Activated CD4-positive, alpha-beta memory T cell treated with anti-CD3 and anti-CD28 coated beads, Interleukin-2, amount 10 ng/mL, durations not matched to agents 7 days and 5 days (primary cell): ENCODE data around the gene GPC6. TPM values are rescaled to one million over a fixed set of nuclear protein-coding genes. Genes with fewer than 3 reads are reported as not detected.

Experiments used
- CTCF ChIA-PET: fragments of 350-600 bp; sonication (Branson Sonifier 250); formaldehyde crosslinking; loops from one replicate; lab custom pipeline; 2021; ENCODE audit warnings: antibody characterized with exemption, inconsistent platforms; lab: Charles Lee
- POLR2A ChIA-PET: fragments of 350-600 bp; sonication (Branson Sonifier 250); formaldehyde crosslinking; loops from one replicate; lab custom pipeline; 2021; ENCODE audit warnings: antibody characterized with exemption; lab: Charles Lee
- DNase-seq: peaks from one replicate; pipeline ENCODE4 v3.0.0-alpha.2; 2020
- H3K27ac Mint-ChIP-seq: one replicate; pipeline ENCODE4 v1.8.0; 2021; ENCODE audit warnings: mild to moderate bottlenecking, mixed read lengths
- H3K27me3 Mint-ChIP-seq: one replicate; pipeline ENCODE4 v1.8.0; 2021; ENCODE audit warnings: mixed read lengths
- H3K36me3 Mint-ChIP-seq: one replicate; pipeline ENCODE4 v1.8.0; 2021; ENCODE audit warnings: low read depth, mixed read lengths
- H3K4me1 Mint-ChIP-seq: one replicate; pipeline ENCODE4 v1.8.0; 2021; ENCODE audit warnings: mixed read lengths
- H3K4me3 Mint-ChIP-seq: one replicate; pipeline ENCODE4 v1.8.0; 2021; ENCODE audit warnings: mild to moderate bottlenecking, mixed read lengths
- H3K9me3 Mint-ChIP-seq: one replicate; pipeline ENCODE4 v1.8.0; 2021; ENCODE audit warnings: mixed read lengths
- total RNA-seq, 2 experiments: library from RNA; stranded (reverse); gene quantifications; one replicate each; pipeline ENCODE4 v1.2.3, GENCODE V29; 2021

Gene GPC6
- total RNA-seq, 2 experiments from 2014 or later, result not detected

- POLR2A ChIA-PET, result no interaction called here
- no peak overlapping the region for H3K4me3 Mint-ChIP-seq
- DNase-seq, result no peak
- H3K9me3 Mint-ChIP-seq, result no peaks in the 10 kb centered on the region
- H3K36me3 Mint-ChIP-seq, result no peaks in the 10 kb centered on the region
- no peaks in the 10 kb centered on the region for H3K27me3 Mint-ChIP-seq
- CTCF ChIA-PET, result no interaction called here
- H3K4me1 Mint-ChIP-seq, result no peaks in the 10 kb centered on the region
- no peak overlapping the region for H3K27ac Mint-ChIP-seq
Measured at GRCh38 chr13:94065741-94066140, 839.1 kb downstream of the GPC6 start.

DNA sequence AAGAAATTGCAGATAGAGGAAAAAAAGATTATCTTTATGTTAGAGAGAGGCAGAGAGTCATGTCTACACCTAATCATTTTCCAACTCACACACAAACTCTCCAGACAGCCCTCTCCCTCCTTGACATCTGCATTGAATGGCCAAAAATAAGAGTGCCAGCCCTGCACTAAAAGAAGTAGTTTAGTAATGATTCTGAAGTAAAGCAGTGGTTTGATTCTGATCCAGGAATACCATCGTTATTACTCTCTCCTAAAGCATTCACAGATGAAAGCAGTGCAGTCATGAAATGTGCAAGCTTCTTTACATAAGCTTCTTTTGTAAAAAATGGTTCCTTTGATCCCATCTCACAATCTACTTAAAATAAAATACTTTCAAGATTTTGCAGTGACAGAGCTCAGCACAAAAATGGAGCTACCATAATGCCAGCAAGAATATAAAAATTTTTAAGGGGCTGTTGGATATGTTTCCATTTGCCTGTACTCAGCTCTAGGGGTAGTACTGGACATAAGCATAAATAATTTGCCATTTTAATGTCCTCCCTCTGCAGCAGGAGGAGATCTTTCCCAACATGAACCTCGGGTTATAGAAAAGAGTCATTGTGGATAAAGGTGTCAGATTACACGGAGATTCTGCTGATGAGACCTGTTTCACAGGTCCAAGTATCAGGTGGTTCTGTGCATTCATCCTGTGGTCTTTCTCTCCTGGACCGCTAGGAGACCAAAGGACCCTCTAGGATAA, 846.6 kb downstream of the GPC6 start:
- Mint-ChIP-seq H3K4me1 (no peaks in the 10 kb centered on the region), H3K9me3 (no peaks in the 10 kb centered on the region), H3K4me3 (no peak overlapping the region), H3K27ac (no peak overlapping the region), H3K36me3 (no peaks in the 10 kb centered on the region), H3K27me3 (peaks cover 1% of the 10 kb centered on the region)
- CTCF ChIA-PET, result no interaction called here
- POLR2A ChIA-PET, result no interaction called here
- no peak for DNase-seq

- Mint-ChIP-seq H3K9me3 (no peaks in the 10 kb centered on the region), H3K4me3 (no peak overlapping the region)
- CTCF ChIA-PET, result interaction anchor here (0.6 kb wide), 1 partner anchor 487 kb away, joined by 4 read pairs; no protein-coding TSS in a partner anchor
Measured at GRCh38 chr13:94079876-94080275, 853.3 kb downstream of the GPC6 start.

DNA sequence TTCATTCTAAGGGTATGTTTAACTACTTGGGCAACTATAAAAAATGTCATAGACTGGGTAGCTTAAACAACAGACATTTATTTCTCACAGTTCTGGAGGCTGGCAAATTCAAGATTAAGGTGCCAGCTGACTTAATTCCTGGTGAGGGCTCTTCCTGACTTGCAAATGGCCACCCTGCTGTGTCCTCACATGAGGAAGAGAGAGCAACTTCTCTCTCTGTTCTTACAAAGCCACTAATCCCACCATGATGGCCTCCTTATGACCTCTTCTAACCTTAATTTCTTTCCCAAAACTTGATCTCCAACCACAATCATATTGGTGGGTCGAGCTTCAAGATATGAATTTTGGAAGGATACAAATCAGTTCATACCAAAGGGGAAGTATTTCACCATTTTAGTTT, 853.9 kb downstream of the GPC6 start:
- H3K4me3 Mint-ChIP-seq, result no peak overlapping the region
- no peak overlapping the region for H3K27ac Mint-ChIP-seq
- no peaks in the 10 kb centered on the region for H3K9me3 Mint-ChIP-seq
- no peaks in the 10 kb centered on the region for H3K36me3 Mint-ChIP-seq
- POLR2A ChIA-PET, result no interaction called here
- CTCF ChIA-PET, result interaction anchor here (0.6 kb wide), 1 partner anchor 487 kb away, joined by 4 read pairs; no protein-coding TSS in a partner anchor
- H3K27me3 Mint-ChIP-seq, result no peaks in the 10 kb centered on the region
- H3K4me1 Mint-ChIP-seq, result no peaks in the 10 kb centered on the region
- no peak for DNase-seq

More at GRCh38 chr13:94079876-94080275, 853.3 kb downstream of the GPC6 start:
- Mint-ChIP-seq H3K27me3 (no peaks in the 10 kb centered on the region), H3K36me3 (no peaks in the 10 kb centered on the region), H3K27ac (no peak overlapping the region), H3K4me1 (no peaks in the 10 kb centered on the region)
- DNase-seq, result no peak
- POLR2A ChIA-PET, result no interaction called here

DNA sequence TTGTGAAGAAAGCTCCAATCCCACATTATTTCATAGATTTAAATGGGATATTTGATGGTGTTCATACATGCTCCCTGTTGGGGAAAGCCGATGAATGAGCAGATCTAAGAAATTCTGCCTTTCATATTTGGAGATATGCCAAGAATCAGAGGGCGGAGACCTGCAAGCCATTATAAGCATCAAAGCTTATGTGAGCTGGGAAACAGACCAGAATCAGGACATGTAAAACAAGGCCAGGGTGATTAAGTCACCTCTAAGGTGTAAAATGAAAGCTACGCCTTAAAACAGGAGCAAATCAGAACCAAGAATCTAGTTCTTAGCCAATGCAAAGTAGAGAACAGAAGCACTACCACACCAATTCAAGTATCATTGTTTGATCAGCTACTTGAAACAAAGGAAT, 860.5 kb downstream of the GPC6 start:
- Mint-ChIP-seq H3K9me3 (no peaks in the 10 kb centered on the region), H3K27me3 (no peaks in the 10 kb centered on the region), H3K4me3 (no peak overlapping the region), H3K4me1 (no peaks in the 10 kb centered on the region), H3K36me3 (no peaks in the 10 kb centered on the region), H3K27ac (no peak overlapping the region)
- ChIA-PET POLR2A (no interaction called here), CTCF (no interaction called here)
- no peak for DNase-seq

DNA sequence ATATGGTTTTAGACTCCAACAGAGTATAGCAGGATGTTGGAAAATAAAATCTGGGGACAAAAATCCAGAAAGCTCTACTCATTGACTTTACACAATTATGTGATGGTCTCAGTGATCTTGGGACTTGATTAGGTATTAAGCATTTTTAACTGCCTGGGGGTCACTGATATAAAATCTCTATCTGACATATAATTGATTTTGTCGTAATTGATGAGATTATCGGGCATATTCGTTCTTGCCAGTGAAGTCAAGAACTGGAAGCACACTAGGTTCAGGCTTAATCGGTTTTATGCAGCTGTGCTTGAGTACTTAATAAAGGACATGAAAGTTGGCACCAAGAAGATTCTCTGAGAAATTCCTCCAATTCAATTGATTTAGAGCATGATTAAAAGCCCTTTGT, 862.1 kb downstream of the GPC6 start:
- no peaks in the 10 kb centered on the region for H3K9me3 Mint-ChIP-seq
- no peak overlapping the region for H3K27ac Mint-ChIP-seq
- ChIA-PET CTCF (no interaction called here), POLR2A (no interaction called here)
- H3K27me3 Mint-ChIP-seq, result no peaks in the 10 kb centered on the region
- no peak for DNase-seq
- no peak overlapping the region for H3K4me3 Mint-ChIP-seq
- no peaks in the 10 kb centered on the region for H3K36me3 Mint-ChIP-seq
- H3K4me1 Mint-ChIP-seq, result no peaks in the 10 kb centered on the region

- Mint-ChIP-seq H3K36me3 (no peaks in the 10 kb centered on the region), H3K9me3 (no peaks in the 10 kb centered on the region), H3K27ac (no peak overlapping the region), H3K4me1 (no peaks in the 10 kb centered on the region), H3K4me3 (no peak overlapping the region), H3K27me3 (no peaks in the 10 kb centered on the region)
- DNase-seq, result no peak
- POLR2A ChIA-PET, result no interaction called here
- CTCF ChIA-PET, result no interaction called here
Measured at GRCh38 chr13:94090773-94091480, 864.3 kb downstream of the GPC6 start.

DNA sequence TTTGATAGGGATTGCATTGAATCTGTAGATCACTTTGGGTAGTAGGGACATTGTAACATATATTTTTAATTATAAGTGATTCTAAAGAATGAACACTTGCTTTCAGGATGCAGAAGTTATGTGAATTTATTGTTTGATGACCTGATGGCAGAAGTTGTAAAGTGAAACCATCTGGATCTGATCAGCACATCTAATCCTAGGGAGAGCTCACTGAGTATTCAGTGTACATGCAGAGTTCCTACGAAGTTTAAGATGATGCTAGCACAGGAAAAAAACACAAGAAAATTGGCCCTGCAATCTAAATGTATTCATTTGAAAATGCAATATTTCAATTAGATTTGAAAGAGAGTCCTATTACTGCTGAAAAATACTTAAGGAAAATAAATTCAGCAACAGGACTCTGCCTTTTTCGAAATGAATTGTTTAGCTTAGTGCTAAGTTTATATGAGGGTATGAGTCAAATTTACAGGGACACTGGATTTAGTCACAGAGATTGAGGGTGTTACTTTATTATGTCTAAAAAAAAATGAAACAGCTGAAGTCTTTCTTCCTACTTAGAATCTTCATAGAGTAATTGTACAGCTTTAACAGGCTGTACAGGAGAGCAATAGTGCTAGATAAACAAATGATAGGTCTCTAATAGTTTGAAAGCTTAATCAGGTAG, 867.2 kb downstream of the GPC6 start:
- CTCF ChIA-PET, result no interaction called here
- H3K4me1 Mint-ChIP-seq, result no peaks in the 10 kb centered on the region
- no peak overlapping the region for H3K27ac Mint-ChIP-seq
- H3K27me3 Mint-ChIP-seq, result no peaks in the 10 kb centered on the region
- H3K36me3 Mint-ChIP-seq, result no peaks in the 10 kb centered on the region
- H3K4me3 Mint-ChIP-seq, result no peak overlapping the region
- no peak for DNase-seq
- H3K9me3 Mint-ChIP-seq, result no peaks in the 10 kb centered on the region
- POLR2A ChIA-PET, result no interaction called here

GRCh38 chr13:94109715-94110374, 883.2 kb downstream of the GPC6 start:
- H3K27ac Mint-ChIP-seq, result no peak overlapping the region

DNA sequence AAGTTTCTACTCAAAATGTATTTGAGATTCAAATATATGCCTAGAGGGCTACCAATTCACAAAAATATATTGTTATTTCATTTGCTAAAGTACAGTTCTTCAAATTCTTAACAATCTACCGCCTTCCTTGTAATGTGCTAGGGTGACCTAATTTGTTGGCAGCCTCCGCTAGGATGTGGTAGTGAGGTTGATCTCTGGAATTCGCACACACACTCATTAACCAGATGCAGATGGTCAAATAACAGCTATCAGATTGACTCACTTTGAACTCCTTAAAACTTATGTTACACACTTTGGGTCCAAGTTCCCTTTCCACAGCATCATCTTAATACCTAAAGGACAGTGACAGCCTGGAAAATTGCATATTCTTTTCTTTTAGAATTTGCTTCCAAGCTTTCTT, 885.6 kb downstream of the GPC6 start:
- Mint-ChIP-seq H3K4me3 (no peak overlapping the region), H3K4me1 (no peaks in the 10 kb centered on the region), H3K27me3 (no peaks in the 10 kb centered on the region), H3K36me3 (no peaks in the 10 kb centered on the region), H3K27ac (no peak overlapping the region), H3K9me3 (no peaks in the 10 kb centered on the region)
- DNase-seq, result no peak
- ChIA-PET CTCF (no interaction called here), POLR2A (no interaction called here)

More at GRCh38 chr13:94109715-94110374, 883.2 kb downstream of the GPC6 start:
- Mint-ChIP-seq H3K9me3 (peaks cover 4% of the 10 kb centered on the region), H3K36me3 (no peaks in the 10 kb centered on the region), H3K4me3 (no peak overlapping the region), H3K4me1 (no peaks in the 10 kb centered on the region), H3K27me3 (no peaks in the 10 kb centered on the region)
- no peak for DNase-seq
- CTCF ChIA-PET, result no interaction called here
- POLR2A ChIA-PET, result no interaction called here

DNA sequence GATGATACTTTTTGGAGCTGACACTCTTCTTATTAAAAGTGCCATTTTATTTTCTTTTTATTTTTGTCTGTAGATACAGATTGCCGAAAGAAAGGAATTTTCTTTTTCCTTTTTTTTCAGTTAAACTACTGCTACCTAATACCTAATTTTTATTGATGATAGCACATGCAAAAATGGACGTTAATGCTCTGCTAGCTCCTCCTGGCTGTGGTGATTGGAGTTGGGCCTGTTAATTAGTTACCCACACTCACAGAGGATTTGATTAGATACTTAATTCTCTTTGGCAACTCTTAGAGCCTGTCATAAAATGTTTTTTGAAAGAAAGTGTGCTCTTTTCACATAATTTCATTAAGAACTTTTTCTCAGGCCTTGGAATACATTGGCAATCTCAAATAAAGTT, 886.1 kb downstream of the GPC6 start:
- H3K4me3 Mint-ChIP-seq, result no peak overlapping the region

DNA sequence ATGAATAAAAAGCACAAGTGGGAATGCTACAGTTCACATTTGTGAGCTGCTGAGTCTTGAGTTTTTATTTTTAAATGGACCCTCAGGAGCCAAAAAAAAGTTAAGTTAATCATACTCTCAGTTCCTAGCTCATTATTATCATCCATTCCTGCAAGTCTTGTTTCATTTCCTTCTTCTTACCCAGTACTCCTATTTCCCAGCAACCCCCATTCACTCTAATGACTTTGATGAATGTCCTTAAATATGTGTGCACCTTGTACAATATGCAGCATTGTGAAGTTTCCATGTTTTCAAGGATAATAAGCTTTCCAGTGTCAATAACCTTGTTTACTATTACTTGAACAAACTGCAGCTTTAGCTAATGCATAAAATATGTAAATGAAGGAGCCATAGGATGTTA, 886.6 kb downstream of the GPC6 start:
- ChIA-PET CTCF (no interaction called here), POLR2A (no interaction called here)
- no peaks in the 10 kb centered on the region for H3K9me3 Mint-ChIP-seq
- H3K36me3 Mint-ChIP-seq, result no peaks in the 10 kb centered on the region
- H3K27ac Mint-ChIP-seq, result no peak overlapping the region
- H3K4me3 Mint-ChIP-seq, result no peak overlapping the region
- H3K27me3 Mint-ChIP-seq, result no peaks in the 10 kb centered on the region
- H3K4me1 Mint-ChIP-seq, result no peaks in the 10 kb centered on the region
- DNase-seq, result no peak

More for the DNA sequence above, 886.1 kb downstream of the GPC6 start:
- H3K9me3 Mint-ChIP-seq, result no peaks in the 10 kb centered on the region
- H3K36me3 Mint-ChIP-seq, result no peaks in the 10 kb centered on the region
- H3K27ac Mint-ChIP-seq, result no peak overlapping the region
- H3K27me3 Mint-ChIP-seq, result no peaks in the 10 kb centered on the region
- DNase-seq, result no peak
- POLR2A ChIA-PET, result no interaction called here
- no peaks in the 10 kb centered on the region for H3K4me1 Mint-ChIP-seq
- CTCF ChIA-PET, result no interaction called here

DNA sequence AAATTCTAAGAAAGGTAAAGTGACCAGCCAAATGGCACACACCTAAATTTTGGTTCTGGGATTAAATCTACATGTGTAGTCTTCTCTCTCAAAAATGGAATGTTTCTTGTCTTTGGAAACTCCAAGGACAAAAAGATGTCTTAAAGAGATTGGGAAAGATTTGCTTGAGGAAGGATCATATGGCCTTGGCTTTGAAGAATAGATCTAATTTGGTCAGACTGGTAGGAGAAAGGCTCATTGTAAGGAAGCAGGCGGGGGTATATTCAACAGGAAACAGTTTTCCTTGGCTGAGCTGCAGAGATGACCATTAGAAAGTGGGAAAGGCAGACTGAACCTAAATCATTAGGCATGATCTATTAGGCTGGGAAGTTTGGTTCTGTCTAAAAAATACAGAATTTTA, 887.6 kb downstream of the GPC6 start:
- POLR2A ChIA-PET, result no interaction called here

More for the DNA sequence above, 887.6 kb downstream of the GPC6 start:
- no peaks in the 10 kb centered on the region for H3K36me3 Mint-ChIP-seq
- H3K27me3 Mint-ChIP-seq, result no peaks in the 10 kb centered on the region
- H3K4me1 Mint-ChIP-seq, result no peaks in the 10 kb centered on the region
- no peak for DNase-seq
- no peak overlapping the region for H3K4me3 Mint-ChIP-seq
- no peak overlapping the region for H3K27ac Mint-ChIP-seq
- CTCF ChIA-PET, result no interaction called here
- H3K9me3 Mint-ChIP-seq, result no peaks in the 10 kb centered on the region
